GM18526 (cell line): ENCODE data around the gene PTPRG.

Experiments used
- POLR2A ChIP-seq: IDR thresholded peaks from 3 replicates; pipeline ENCODE4 v1.6.1; 2011; ENCODE audit not compliant: insufficient read length; ENCODE audit errors: extremely low read depth

The PTPRG gene

GRCh38 chr3:62095080-62095479, 533.7 kb downstream of the PTPRG start:
- TF ChIP-seq POLR2A = no peak

GRCh38 chr3:62095756-62096155, 534.4 kb downstream of the PTPRG start:
- TF ChIP-seq POLR2A = no peak

- no peak for TF ChIP-seq POLR2A
Measured at GRCh38 chr3:62096521-62096920, 535.1 kb downstream of the PTPRG start.

- TF ChIP-seq POLR2A = no peak
Measured at GRCh38 chr3:62097121-62097520, 535.8 kb downstream of the PTPRG start.

GRCh38 chr3:62098646-62099365, 537.4 kb downstream of the PTPRG start:
- no peak for TF ChIP-seq POLR2A

GRCh38 chr3:62100282-62100989, 539.1 kb downstream of the PTPRG start:
- TF ChIP-seq POLR2A = no peak

GRCh38 chr3:62101488-62101887, 540.1 kb downstream of the PTPRG start:
- no peak for TF ChIP-seq POLR2A

GRCh38 chr3:62103531-62103930, 542.2 kb downstream of the PTPRG start:
- TF ChIP-seq POLR2A = no peak

- no peak for TF ChIP-seq POLR2A
Measured at GRCh38 chr3:62109534-62109933, 548.2 kb downstream of the PTPRG start.

- TF ChIP-seq POLR2A = no peak
Measured at GRCh38 chr3:62110443-62111225, 549.3 kb downstream of the PTPRG start.

- no peak for TF ChIP-seq POLR2A
Measured at GRCh38 chr3:62113092-62113491, 551.7 kb downstream of the PTPRG start.

- TF ChIP-seq POLR2A = no peak
Measured at GRCh38 chr3:62114763-62115162, 553.4 kb downstream of the PTPRG start.

GRCh38 chr3:62117903-62118548, 556.7 kb downstream of the PTPRG start:
- TF ChIP-seq POLR2A = no peak

GRCh38 chr3:62119139-62119538, 557.8 kb downstream of the PTPRG start:
- no peak for TF ChIP-seq POLR2A

- TF ChIP-seq POLR2A = no peak
Measured at GRCh38 chr3:62122819-62123218, 561.4 kb downstream of the PTPRG start.
